Measurements from ENCODE around the gene CYFIP2. TPM values are rescaled to one million over a fixed set of nuclear protein-coding genes. Genes with fewer than 3 reads are reported as not detected.

The CYFIP2 gene
- total and polyA plus RNA-seq, 2 of the 13 experiments (the other 11 are each of a cell fraction or from before 2014, with no cell fraction given) = 22.6 to 30.3 TPM

DNA sequence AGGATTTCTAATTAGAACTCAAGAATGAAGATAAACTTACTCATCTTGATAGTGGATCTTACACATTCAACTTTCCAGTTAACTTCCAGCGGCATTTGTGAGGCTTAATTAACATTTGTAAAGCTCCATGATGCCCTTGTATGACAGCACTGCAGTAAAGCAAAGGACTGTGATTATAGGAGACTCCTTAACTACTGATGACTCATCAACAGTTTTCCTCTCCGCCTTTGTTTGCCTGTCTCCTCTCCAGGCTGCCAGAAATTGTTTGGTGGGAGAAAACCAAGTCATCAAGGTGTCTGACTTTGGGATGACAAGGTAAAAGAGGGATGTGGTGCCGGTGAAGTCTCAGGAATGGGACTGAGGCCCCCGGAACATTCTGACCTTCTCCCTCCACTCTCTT, 20.4 kb upstream of the CYFIP2 start:
- in situ Hi-C loops (cut with HindIII; ENCODE audit: extremely low pct_ligation_motif_present, low pct_unique_long_range_greater_than_20kb) = no loop called here
- Histone ChIP-seq H3K79me2 (ENCODE audit: insufficient read depth, low read length) (no peaks in the 10 kb centered on the region), H3K27me3 (ENCODE audit: control insufficient read depth in 1 of 2, insufficient read depth in 2 of 2, low read length in 2 of 2) (no peaks in the 10 kb centered on the region), H3K4me1 (ENCODE audit: insufficient read depth, low read length) (no peaks in the 10 kb centered on the region), H3K9ac (ENCODE audit: insufficient read depth, low read depth, low read length) (no peak overlapping the region), H3K9me3 (ENCODE audit: low read length) (no peaks in the 10 kb centered on the region), H3K4me3 (replicated peaks in 1 of 3; ENCODE audit: insufficient read depth in 1 of 3, low read depth in 2 of 3, low read length in 3 of 3) (no peak overlapping the region), H3K4me2 (ENCODE audit: low read depth, low read length) (no peak overlapping the region), H3K36me3 (replicated peaks in 1 of 2; ENCODE audit: control insufficient read depth in 1 of 2, insufficient read depth in 2 of 2, low read length in 2 of 2) (no peaks in the 10 kb centered on the region), H4K20me1 (ENCODE audit: insufficient read depth, low read length) (no peaks in the 10 kb centered on the region), H2AFZ (ENCODE audit: low read length) (no peak overlapping the region), H3K27ac (ENCODE audit: extremely low read length, insufficient read depth, low read length) (no peak overlapping the region)
- no peak for FAIRE-seq
- WGBS (ENCODE audit: low lambda C conversion rate) = 47% methylated on average over 4 of the region's 4 CpGs
- DNase-seq (ENCODE audit: low spot score) = no peak
- TF ChIP-seq MAFK (conservative IDR thresholded peaks at IDR 0.05 in 1 of 2, IDR thresholded peaks at IDR 0.05 in 1 of 2; ENCODE audit: low read length in 2 of 2) (0 out of 4 replicates have a peak, but pooled peaks have one; percentile 4 to 14), FOSL2 (CRISPR knock-in tag; IDR thresholded peaks at IDR 0.05) (0 out of 2 replicates have a peak, but pooled peaks have one; percentile 9), CREB1 (IDR thresholded peaks at IDR 0.05) (0 out of 2 replicates have a peak, but pooled peaks have one; percentile 8), CREB1 (CRISPR knock-in tag; IDR thresholded peaks at IDR 0.05) (no peak), MAFF (IDR thresholded peaks at IDR 0.05; ENCODE audit: low read depth, low read length) (0 out of 2 replicates have a peak, but pooled peaks have one; percentile 5), RFX5 (IDR thresholded peaks at IDR 0.05; ENCODE audit: low read depth, low read length) (peak; percentile 74; the same call in 1 of the 2 replicates), EP300 (IDR thresholded peaks at IDR 0.05; ENCODE audit: low read depth in 2 of 2, low read length in 2 of 2) (no peak), EP300 (CRISPR knock-in tag; IDR thresholded peaks at IDR 0.05; ENCODE audit: borderline replicate concordance) (no peak)
- TF ChIP-seq, protein P1, sequence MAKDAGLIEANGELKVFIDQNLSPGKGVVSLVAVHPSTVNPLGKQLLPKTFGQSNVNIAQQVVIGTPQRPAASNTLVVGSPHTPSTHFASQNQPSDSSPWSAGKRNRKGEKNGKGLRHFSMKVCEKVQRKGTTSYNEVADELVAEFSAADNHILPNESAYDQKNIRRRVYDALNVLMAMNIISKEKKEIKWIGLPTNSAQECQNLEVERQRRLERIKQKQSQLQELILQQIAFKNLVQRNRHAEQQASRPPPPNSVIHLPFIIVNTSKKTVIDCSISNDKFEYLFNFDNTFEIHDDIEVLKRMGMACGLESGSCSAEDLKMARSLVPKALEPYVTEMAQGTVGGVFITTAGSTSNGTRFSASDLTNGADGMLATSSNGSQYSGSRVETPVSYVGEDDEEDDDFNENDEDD (CRISPR knock-in tag; IDR thresholded peaks at IDR 0.05; ENCODE audit: borderline replicate concordance) = no peak
- POLR2A ChIA-PET = no interaction called here
- CTCF ChIA-PET (ENCODE audit: low intra/inter-chr PET ratio, low total read pairs) = no interaction called here
- no TSS peak for BruUV-seq (replicated peaks)
- intact Hi-C loops (cut with micrococcal nuclease; ENCODE audit: unreplicated experiment) = no loop called here
- ATAC-seq = no peak

DNA sequence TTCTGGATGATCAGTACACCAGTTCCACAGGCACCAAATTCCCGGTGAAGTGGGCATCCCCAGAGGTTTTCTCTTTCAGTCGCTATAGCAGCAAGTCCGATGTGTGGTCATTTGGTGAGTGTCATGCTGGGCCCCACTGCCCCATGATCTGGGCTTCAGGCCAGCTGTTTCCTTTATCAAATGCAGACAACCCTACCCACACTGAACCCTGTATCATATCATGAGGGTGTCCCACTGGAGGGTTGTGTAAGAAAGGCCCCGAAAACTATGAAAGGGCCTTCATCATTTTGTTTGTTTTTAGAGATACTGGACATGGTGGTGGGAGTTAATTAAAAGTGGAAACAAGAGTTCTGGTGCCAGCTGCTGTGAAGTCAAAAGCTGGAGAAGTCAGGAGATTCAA, 20.0 kb upstream of the CYFIP2 start:
- no peaks in the 10 kb centered on the region for H3K36me3 ChIP-seq (replicated peaks in 1 of 2; ENCODE audit: control insufficient read depth in 1 of 2, insufficient read depth in 2 of 2, low read length in 2 of 2)
- no peak overlapping the region for H3K9ac ChIP-seq (ENCODE audit: insufficient read depth, low read depth, low read length)
- no TSS peak for BruUV-seq (replicated peaks)
- no peak for FAIRE-seq
- no peaks in the 10 kb centered on the region for H3K4me1 ChIP-seq (ENCODE audit: insufficient read depth, low read length)
- in situ Hi-C loops (cut with HindIII; ENCODE audit: extremely low pct_ligation_motif_present, low pct_unique_long_range_greater_than_20kb) = no loop called here
- ChIA-PET CTCF (ENCODE audit: low intra/inter-chr PET ratio, low total read pairs) (no interaction called here), POLR2A (no interaction called here)
- H3K27me3 ChIP-seq (ENCODE audit: control insufficient read depth in 1 of 2, insufficient read depth in 2 of 2, low read length in 2 of 2) = no peaks in the 10 kb centered on the region
- H3K9me3 ChIP-seq (ENCODE audit: low read length) = no peaks in the 10 kb centered on the region
- H2AFZ ChIP-seq (ENCODE audit: low read length) = no peak overlapping the region
- TF ChIP-seq SOX13 (IDR thresholded peaks at IDR 0.05) = no peak
- TF ChIP-seq SOX13 (CRISPR knock-in tag; conservative IDR thresholded peaks at IDR 0.05 in 1 of 2, IDR thresholded peaks at IDR 0.05 in 1 of 2) = no peak
- TF ChIP-seq ZNF382 (CRISPR knock-in tag; IDR thresholded peaks at IDR 0.05; ENCODE audit: borderline replicate concordance) = no peak
- no peak for TF ChIP-seq PHB2 (IDR thresholded peaks at IDR 0.05; ENCODE audit: partially characterized antibody)
- TF ChIP-seq, protein P2, sequence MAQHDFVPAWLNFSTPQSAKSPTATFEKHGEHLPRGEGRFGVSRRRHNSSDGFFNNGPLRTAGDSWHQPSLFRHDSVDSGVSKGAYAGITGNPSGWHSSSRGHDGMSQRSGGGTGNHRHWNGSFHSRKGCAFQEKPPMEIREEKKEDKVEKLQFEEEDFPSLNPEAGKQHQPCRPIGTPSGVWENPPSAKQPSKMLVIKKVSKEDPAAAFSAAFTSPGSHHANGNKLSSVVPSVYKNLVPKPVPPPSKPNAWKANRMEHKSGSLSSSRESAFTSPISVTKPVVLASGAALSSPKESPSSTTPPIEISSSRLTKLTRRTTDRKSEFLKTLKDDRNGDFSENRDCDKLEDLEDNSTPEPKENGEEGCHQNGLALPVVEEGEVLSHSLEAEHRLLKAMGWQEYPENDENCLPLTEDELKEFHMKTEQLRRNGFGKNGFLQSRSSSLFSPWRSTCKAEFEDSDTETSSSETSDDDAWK (CRISPR knock-in tag; IDR thresholded peaks at IDR 0.05) = no peak
- no peak for ATAC-seq
- WGBS (ENCODE audit: low lambda C conversion rate) = 24% methylated on average over 4 of the region's 4 CpGs
- H3K27ac ChIP-seq (ENCODE audit: extremely low read length, insufficient read depth, low read length) = no peak overlapping the region
- H3K4me2 ChIP-seq (ENCODE audit: low read depth, low read length) = no peak overlapping the region
- no peaks in the 10 kb centered on the region for H4K20me1 ChIP-seq (ENCODE audit: insufficient read depth, low read length)
- no peak overlapping the region for H3K4me3 ChIP-seq (replicated peaks in 1 of 3; ENCODE audit: insufficient read depth in 1 of 3, low read depth in 2 of 3, low read length in 3 of 3)
- no peaks in the 10 kb centered on the region for H3K79me2 ChIP-seq (ENCODE audit: insufficient read depth, low read length)
- no peak for DNase-seq (ENCODE audit: low spot score)
- intact Hi-C loops (cut with micrococcal nuclease; ENCODE audit: unreplicated experiment) = no loop called here
